BJ (cell line): Measurements from ENCODE around the gene TMEM217. TPM values are rescaled to one million over a fixed set of nuclear protein-coding genes. Genes with fewer than 3 reads are reported as not detected.
A peak's percentile ranks its signal among the peaks of the same experiment; 100 is the strongest.

Experiments used
- CTCF ChIA-PET: fragments of 350-600 bp; formaldehyde crosslinking; extraction: SDS; loops from one replicate; lab custom pipeline; 2021; ENCODE audit warnings: antibody characterized with exemption, inconsistent platforms; lab: Yijun Ruan, JAX
- POLR2A ChIA-PET: fragments of 300-600 bp; sonication (Branson Sonifier 250); formaldehyde crosslinking; extraction: SDS; loops from one replicate; lab custom pipeline; 2021; ENCODE audit warnings: antibody characterized with exemption; lab: Charles Lee
- DNase-seq: peaks from one replicate; pipeline ENCODE4 v3.0.0-alpha.2; 2011; ENCODE audit warnings: low read depth
- H3K27me3 ChIP-seq: 2 replicates; pipeline ENCODE4 v1.6.0; 2011; ENCODE audit warnings: low read length; ENCODE audit not compliant: control insufficient read depth, insufficient read depth
- H3K36me3 ChIP-seq: 2 replicates; pipeline ENCODE4 v1.5.1; 2011; ENCODE audit warnings: low read length; ENCODE audit not compliant: control insufficient read depth, insufficient read depth
- H3K4me3 ChIP-seq: 2 replicates; pipeline ENCODE4 v1.5.1; 2011; ENCODE audit warnings: low read depth, mild to moderate bottlenecking, control low read depth, low read length
- CTCF ChIP-seq: IDR thresholded peaks from 2 replicates; pipeline ENCODE4 v1.5.1; 2011; ENCODE audit warnings: low read depth, mild to moderate bottlenecking, control low read depth, inconsistent platforms, low read length, moderate library complexity; ENCODE audit not compliant: insufficient read depth
- polyA plus RNA-seq: library from polyadenylated mRNA; depleted of rRNA; stranded (reverse); fragments of >200 nt; gene quantifications from 2 replicates; pipeline ENCODE4 v1.2.3, GENCODE V29; 2011

TMEM217 gene
- polyA plus RNA-seq, 1 experiment: 2.3 TPM

- Histone ChIP-seq H3K36me3 (peaks cover 10% of the 10 kb centered on the region), H3K27me3 (no peaks in the 10 kb centered on the region), H3K4me3 (no peak overlapping the region)
- DNase-seq: peak; percentile 56
- no peak for TF ChIP-seq CTCF
- ChIA-PET CTCF (interaction anchor here (1.0 to 1.5 kb wide), 3 partner anchors 15 to 250 kb away, joined by 3 to 7 read pairs (median 4); no protein-coding TSS in a partner anchor), POLR2A (no interaction called here)
These were observed 21.6 kb upstream of the TMEM217 start for GRCh38 chr6:37279366-37280134.

- no peaks in the 10 kb centered on the region for H3K27me3 ChIP-seq
- CTCF ChIA-PET: interaction anchor here (0.7 kb wide), 1 partner anchor 258 kb away, joined by 3 read pairs; no protein-coding TSS in a partner anchor
- no peak overlapping the region for H3K4me3 ChIP-seq
- no peak for TF ChIP-seq CTCF
- POLR2A ChIA-PET: no interaction called here
- H3K36me3 ChIP-seq: peaks cover 1% of the 10 kb centered on the region
- DNase-seq: no peak
These were observed 19.1 kb upstream of the TMEM217 start for GRCh38 chr6:37277001-37277409.

GRCh38 chr6:37275350-37275749 lies 17.4 kb upstream of the TMEM217 start:
- no peak overlapping the region for H3K4me3 ChIP-seq
- DNase-seq: no peak
- POLR2A ChIA-PET: no interaction called here
- CTCF ChIA-PET: no interaction called here
- H3K36me3 ChIP-seq: no peaks in the 10 kb centered on the region; the same call in none of the 2 replicates
- TF ChIP-seq CTCF: no peak
- no peaks in the 10 kb centered on the region for H3K27me3 ChIP-seq

- CTCF ChIA-PET: interaction anchor here (2.0 kb wide), 1 partner anchor 10 kb away, joined by 4 read pairs; no protein-coding TSS in a partner anchor
- POLR2A ChIA-PET: no interaction called here
- DNase-seq: no peak
- peaks cover 1% of the 10 kb centered on the region for H3K36me3 ChIP-seq
- H3K27me3 ChIP-seq: no peaks in the 10 kb centered on the region
- no peak overlapping the region for H3K4me3 ChIP-seq
- no peak for TF ChIP-seq CTCF
These were observed 15.7 kb upstream of the TMEM217 start for GRCh38 chr6:37273690-37274089.

- ChIA-PET CTCF (interaction anchor here (2.0 kb wide), 1 partner anchor 11 kb away, joined by 4 read pairs; no protein-coding TSS in a partner anchor), POLR2A (no interaction called here)
- no peak for DNase-seq
- H3K4me3 ChIP-seq: no peak overlapping the region
- no peak for TF ChIP-seq CTCF
- H3K27me3 ChIP-seq: no peaks in the 10 kb centered on the region
- H3K36me3 ChIP-seq: peaks cover 1% of the 10 kb centered on the region
These were observed 15.1 kb upstream of the TMEM217 start for GRCh38 chr6:37272834-37273566.
